COLO829 (cell line): ENCODE measurements around the gene LRMDA.
"Not testable (repeated sequence)": the region's sequence is repeated elsewhere in the genome, so short reads cannot be mapped to it uniquely, and the experiment has no call there.

Source experiments
- DNase-seq: peaks from one replicate; pipeline ENCODE4 v3.0.0; 2012; ENCODE audit warnings: low spot score

Gene LRMDA

GRCh38 chr10:76050291-76050625 is 618.8 kb downstream of the LRMDA start:
- DNase-seq: no peak

GRCh38 chr10:76051007-76051936 is 619.8 kb downstream of the LRMDA start:
- no peak for DNase-seq

GRCh38 chr10:76052682-76053503 is 621.5 kb downstream of the LRMDA start:
- DNase-seq: no peak

- DNase-seq: no peak
Measured at GRCh38 chr10:76055466-76055865, 624.0 kb downstream of the LRMDA start.

DNA sequence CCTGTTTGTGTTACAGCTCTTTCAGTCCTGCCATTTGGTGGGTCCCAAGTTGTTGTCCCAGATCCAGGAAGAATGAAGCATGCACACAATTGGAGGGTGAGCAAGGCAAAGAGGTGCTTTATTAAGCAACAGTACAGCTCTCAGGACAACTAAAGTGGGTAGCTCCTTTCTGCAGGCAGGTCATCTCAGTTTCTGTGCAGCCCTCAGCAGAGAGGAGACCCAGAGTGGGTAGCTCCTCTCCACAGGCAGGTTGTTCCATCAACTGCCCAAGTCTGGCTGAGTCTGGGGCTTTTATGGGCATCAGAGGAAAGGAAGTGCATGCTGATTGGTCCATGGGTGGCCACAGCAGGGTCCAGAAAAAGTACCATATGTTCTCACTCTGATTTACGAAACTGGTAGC is 624.5 kb downstream of the LRMDA start:
- no peak for DNase-seq

- not testable (repeated sequence) for DNase-seq
Measured at GRCh38 chr10:76060993-76061392, 629.6 kb downstream of the LRMDA start.

DNA sequence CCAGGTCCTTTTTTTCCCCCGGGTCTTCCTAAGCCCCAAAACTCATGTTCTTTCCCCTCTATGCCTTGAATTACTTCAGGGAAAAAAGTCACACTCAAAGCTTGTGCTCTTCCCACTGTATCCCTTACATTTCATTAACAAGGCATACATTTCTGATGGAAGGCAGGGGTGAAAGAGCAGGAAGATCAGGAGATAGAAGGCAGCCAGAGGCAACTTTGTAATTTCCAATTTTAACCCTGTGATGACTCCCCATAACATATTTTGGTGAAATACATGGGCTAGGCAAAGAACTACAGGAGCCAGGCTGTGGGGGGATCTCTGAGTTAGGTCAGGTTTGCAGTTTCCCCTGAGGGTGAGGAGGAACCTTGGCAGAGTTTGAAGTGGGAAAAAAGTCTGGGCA is 635.0 kb downstream of the LRMDA start:
- DNase-seq: no peak

DNA sequence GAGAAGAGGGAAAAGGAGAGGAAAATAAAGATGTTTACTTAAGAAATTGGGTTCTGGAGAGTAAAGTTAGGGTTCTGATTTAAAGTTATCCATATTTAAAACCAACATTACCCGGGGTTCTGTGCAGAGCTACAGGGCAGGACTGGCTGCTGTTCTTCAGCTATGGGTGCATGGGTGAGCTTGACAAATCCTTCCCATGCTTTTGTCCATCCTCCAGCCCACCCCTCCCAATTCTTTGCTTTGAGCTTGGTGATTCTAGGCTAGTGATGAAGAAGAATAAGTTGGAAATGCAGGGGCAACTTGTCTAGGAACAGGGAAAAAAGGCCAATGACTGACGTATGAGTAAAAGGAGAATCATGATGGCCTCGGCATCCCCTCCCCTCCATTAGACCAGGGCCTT is 636.0 kb downstream of the LRMDA start:
- no peak for DNase-seq

DNA sequence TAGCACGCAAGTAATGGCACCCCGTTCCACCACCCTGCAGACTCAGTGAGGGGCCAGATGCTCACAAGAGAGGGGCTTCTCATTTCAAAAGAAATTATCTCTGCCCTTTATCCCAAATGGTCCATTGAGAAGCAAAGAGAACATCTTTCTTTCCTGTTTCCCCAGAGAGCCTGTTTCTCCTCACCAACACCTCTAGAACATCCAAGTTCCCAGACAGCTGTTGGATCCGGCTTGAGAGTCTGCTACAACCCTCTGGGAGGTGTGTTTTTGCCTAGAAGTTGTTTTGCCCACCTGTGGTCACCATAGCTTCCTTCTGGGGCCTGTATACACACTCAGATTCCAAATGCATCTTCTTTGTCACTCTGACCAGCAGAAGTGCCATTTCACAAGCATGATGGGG is 637.4 kb downstream of the LRMDA start:
- no peak for DNase-seq

DNA sequence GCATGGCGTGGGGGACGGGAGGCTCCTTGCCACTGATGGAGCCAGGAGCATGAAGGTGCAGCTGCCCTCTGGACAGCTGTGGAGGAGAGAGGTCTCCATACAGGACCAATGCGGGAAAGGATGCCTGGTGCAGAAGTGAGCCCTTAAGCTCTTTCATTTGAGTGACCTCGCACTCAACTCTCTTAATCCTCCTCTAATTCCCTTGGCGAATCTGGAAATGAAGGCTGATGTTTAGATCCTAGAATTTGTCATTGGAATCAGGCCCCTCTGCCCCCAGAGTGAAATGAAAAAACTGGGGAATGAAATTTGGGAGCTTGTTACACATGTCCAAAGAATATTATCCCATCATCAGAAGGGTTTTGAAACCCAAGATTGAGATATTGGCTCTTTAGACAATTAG is 639.5 kb downstream of the LRMDA start:
- no peak for DNase-seq

DNA sequence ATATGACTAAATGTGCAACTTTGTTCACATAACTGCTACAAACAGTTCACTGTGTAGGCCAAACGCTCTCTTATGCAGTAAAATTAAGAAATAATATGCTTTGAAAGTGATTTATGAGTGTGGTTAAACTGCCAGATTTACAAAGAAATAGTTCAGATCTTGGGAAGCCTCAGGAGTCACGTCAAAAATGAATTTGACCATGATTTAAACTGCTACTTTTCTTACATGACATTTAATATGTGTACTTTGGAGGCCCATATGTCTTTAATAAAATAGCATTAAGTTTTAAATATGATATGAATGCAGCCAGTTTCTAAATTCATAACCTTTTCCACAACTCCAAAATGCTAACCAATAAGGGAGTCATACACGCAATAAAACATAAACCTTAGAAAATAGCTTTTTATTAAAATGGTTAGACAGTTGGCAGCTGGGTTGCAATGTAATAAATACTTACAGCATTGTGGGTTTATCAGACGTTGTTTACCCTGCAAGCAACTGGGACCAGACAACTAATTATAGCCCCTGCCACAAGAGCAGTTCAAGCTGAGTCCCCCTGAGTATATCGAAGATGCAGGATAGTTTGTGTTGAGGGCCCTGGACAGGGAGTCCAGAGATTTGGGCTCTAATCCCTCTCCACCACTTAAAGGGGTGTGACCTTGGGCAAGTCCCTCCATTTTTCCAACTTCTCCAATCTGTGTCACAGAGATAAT is 640.4 kb downstream of the LRMDA start:
- no peak for DNase-seq

- no peak for DNase-seq
Measured at GRCh38 chr10:76072384-76072783, 641.0 kb downstream of the LRMDA start.

DNA sequence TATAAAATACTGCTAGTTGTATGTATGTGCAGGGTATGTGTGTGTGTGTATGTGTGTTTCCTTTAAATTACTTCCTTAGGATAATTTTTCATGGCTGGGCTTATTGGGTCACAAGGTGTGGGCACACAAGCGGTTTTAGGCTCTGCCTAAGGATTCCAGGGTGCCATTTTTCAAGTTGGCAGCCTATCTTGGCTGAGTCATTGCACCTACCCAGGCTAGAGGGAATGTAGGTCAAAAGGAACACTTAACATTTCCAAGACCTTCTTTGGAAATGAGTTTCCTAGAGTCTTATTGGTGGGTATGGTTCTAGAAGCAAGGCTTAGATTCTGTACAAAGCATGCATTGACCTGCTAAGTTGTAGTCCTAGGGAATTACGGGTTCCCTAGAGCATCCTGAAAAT is 642.1 kb downstream of the LRMDA start:
- no peak for DNase-seq

DNA sequence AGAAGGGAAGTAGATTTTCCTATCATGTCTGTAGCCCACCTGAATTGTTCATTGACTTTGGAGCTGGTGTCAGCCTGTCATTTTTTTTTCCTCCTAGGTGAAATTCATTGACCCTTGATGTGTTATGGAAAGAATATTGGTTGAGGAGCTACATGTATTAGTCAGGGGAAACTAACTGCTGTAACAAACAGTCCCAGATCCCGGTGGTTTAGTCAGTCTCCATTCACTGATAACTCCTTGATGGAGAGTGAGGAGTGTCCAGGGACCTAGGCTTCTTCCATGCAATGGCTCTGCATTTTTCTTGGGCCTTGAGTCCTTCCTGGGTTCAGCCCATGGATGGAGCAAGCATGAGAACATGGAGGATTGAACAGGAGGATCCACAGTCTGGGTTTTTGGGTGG is 643.2 kb downstream of the LRMDA start:
- DNase-seq: no peak

- DNase-seq: no peak
Measured at GRCh38 chr10:76080451-76080850, 649.0 kb downstream of the LRMDA start.

DNA sequence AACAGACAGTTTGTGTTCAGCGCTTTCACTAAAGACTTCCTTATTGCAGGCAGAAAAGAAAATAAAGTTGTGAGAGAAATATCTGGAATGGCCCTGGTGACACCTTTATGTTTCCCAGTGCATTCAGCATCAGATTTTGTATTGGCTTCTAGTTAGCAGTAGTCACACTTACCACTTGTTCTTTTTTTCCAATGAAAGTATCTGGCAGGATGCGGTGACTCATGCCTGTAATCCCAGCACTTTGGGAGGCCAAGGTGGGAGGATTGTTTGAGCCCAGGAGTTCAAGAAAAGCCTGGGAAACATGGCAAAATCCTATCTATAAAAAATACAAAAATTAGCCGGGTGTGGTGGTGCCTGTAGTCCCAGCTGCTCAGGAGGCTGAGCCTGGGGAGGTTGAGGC is 649.6 kb downstream of the LRMDA start:
- DNase-seq: no peak

GRCh38 chr10:76082232-76082631 is 650.8 kb downstream of the LRMDA start:
- no peak for DNase-seq

GRCh38 chr10:76082956-76083355 is 651.5 kb downstream of the LRMDA start:
- no peak for DNase-seq

- no peak for DNase-seq
Measured at GRCh38 chr10:76085002-76085816, 653.8 kb downstream of the LRMDA start.

GRCh38 chr10:76085817-76086167 is 654.4 kb downstream of the LRMDA start:
- no peak for DNase-seq

DNA sequence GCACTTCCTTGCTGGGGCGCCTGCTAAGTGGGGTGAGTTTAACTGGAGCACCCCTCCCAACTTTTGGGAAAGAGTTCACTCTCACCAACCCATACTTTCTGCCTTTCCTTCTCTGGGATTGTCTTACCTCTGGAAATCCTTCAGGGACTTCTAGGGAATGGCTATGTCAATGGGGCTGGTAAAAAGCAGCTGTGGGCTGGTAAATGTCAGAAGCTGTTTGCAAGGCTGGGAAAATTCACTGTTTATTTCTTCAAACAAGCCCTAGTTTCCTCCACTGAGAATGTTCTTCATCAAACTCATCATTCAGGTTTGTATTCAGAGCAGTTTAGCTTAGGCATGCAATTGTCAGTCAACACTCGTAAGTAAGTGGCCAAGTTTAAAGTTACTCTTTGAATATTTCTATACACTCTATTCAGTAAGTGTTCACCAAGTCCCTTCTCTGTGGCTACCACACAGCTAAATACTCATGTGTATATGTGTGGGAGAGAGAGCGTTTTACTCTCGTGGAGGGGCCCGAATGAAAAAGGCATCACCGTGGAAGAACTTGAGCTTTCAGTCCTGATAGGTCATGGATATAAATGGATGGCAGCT is 654.8 kb downstream of the LRMDA start:
- DNase-seq: no peak
